ENCODE results near the gene LCN15.

DNA sequence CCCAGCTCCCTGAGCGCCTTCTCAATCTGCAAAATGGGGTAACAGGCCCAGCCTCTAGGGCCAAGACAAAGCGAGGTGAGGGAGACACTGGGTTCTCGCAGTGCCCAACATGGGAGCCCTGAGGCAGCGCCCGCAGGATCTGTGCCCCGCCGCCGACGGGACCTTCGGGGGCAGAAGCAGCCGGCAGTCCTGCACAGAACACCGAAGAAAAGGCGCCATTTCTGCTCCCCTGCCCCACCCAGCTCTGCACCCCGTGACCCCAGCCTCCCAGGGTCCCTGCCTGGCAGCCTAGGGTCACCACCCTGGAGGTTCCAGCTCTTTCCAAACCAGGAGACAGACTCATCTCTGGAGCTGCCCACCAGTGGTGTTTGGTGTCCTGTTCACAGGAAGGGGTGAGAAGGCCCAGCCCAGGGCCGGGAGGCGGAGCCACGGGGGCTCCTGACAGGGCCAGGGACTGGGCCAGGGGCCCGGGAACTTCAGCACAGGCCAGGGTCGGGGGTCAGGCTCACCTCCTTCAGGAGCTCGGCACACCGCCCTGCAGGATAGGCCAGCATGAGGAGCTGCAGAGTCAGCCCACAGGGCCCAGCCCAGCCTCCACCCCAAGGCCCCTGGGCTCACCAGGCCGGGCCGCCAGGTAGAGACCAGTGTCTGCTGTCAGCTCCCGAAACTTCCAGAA, 9.6 kb downstream of the LCN15 start:
- TF ChIP-seq, protein P1, sequence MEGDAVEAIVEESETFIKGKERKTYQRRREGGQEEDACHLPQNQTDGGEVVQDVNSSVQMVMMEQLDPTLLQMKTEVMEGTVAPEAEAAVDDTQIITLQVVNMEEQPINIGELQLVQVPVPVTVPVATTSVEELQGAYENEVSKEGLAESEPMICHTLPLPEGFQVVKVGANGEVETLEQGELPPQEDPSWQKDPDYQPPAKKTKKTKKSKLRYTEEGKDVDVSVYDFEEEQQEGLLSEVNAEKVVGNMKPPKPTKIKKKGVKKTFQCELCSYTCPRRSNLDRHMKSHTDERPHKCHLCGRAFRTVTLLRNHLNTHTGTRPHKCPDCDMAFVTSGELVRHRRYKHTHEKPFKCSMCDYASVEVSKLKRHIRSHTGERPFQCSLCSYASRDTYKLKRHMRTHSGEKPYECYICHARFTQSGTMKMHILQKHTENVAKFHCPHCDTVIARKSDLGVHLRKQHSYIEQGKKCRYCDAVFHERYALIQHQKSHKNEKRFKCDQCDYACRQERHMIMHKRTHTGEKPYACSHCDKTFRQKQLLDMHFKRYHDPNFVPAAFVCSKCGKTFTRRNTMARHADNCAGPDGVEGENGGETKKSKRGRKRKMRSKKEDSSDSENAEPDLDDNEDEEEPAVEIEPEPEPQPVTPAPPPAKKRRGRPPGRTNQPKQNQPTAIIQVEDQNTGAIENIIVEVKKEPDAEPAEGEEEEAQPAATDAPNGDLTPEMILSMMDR (conservative IDR thresholded peaks at IDR 0.05; ENCODE audit: low read length): no peak
- no peak for TF ChIP-seq EZH2phosphoT487 (IDR thresholded peaks at IDR 0.05; ENCODE audit: borderline replicate concordance, low read depth, low read length)

All from OCI-LY7 (cell line).